Mesendoderm (in vitro differentiated cells): Measurements from ENCODE around the gene CNTRL.

Experiments
- DNase-seq: peaks from one replicate; pipeline ENCODE4 v3.0.0; 2013
- H2AK5ac ChIP-seq: 2 replicates; pipeline ENCODE4 v1.6.1; 2013; ENCODE audit warnings: low read length, inconsistent platforms
- H2BK120ac ChIP-seq: 2 replicates; pipeline ENCODE4 v1.6.1; 2013; ENCODE audit warnings: low read depth, mild to moderate bottlenecking, low read length, moderate library complexity, mixed read lengths
- H2BK15ac ChIP-seq: replicated peaks from 2 replicates; pipeline ENCODE4 v1.6.1; 2013; ENCODE audit warnings: low read depth, mild to moderate bottlenecking, moderate library complexity
- H2BK5ac ChIP-seq: 2 replicates; pipeline ENCODE4 v1.6.1; 2013; ENCODE audit warnings: low read length, inconsistent platforms
- H3K18ac ChIP-seq: 2 replicates; pipeline ENCODE4 v1.6.1; 2013; ENCODE audit warnings: mild to moderate bottlenecking, low read length, mixed read lengths
- H3K23ac ChIP-seq: one replicate; pipeline ENCODE4 v1.6.1; 2013; ENCODE audit warnings: low read length
- H3K27ac ChIP-seq: 2 replicates; pipeline ENCODE4 v1.5.1; 2013; ENCODE audit warnings: low read depth, mild to moderate bottlenecking, inconsistent platforms, low read length, moderate library complexity
- H3K27me3 ChIP-seq: 2 replicates; pipeline ENCODE4 v1.6.1; 2013; ENCODE audit warnings: low read length, control low read depth, mild to moderate bottlenecking, inconsistent platforms; ENCODE audit not compliant: insufficient read depth, poor library complexity
- H3K36me3 ChIP-seq: 2 replicates; pipeline ENCODE4 v1.6.1; 2013; ENCODE audit warnings: low read length, inconsistent platforms; ENCODE audit not compliant: control insufficient read depth, insufficient read depth
- H3K4ac ChIP-seq: one replicate; pipeline ENCODE4 v1.6.1; 2013; ENCODE audit warnings: low read depth, mild to moderate bottlenecking, low read length, moderate library complexity
- H3K4me1 ChIP-seq: 2 replicates; pipeline ENCODE4 v1.6.1; 2013; ENCODE audit warnings: low read depth, low read length, inconsistent platforms; ENCODE audit not compliant: control insufficient read depth
- H3K4me2 ChIP-seq: 2 replicates; pipeline ENCODE4 v1.6.1; 2013; ENCODE audit warnings: low read length
- H3K4me3 ChIP-seq: 2 replicates; pipeline ENCODE4 v1.5.1; 2013; ENCODE audit warnings: mild to moderate bottlenecking, low read length
- H3K56ac ChIP-seq: one replicate; pipeline ENCODE4 v1.6.1; 2013; ENCODE audit warnings: low read length
- H3K79me1 ChIP-seq: 2 replicates; pipeline ENCODE4 v1.6.1; 2013; ENCODE audit warnings: low read length, inconsistent platforms
- H3K79me2 ChIP-seq: 2 replicates; pipeline ENCODE4 v1.6.1; 2013; ENCODE audit warnings: mild to moderate bottlenecking, low read length; ENCODE audit not compliant: control insufficient read depth, insufficient read depth
- H3K9ac ChIP-seq: 2 replicates; pipeline ENCODE4 v1.6.1; 2013; ENCODE audit warnings: low read length, inconsistent platforms
- H4K5ac ChIP-seq: one replicate; pipeline ENCODE4 v1.6.1; 2013; ENCODE audit warnings: low read length
- H4K8ac ChIP-seq: one replicate; pipeline ENCODE4 v1.6.1; 2013; ENCODE audit warnings: low read depth, mild to moderate bottlenecking, control low read depth, low read length, moderate library complexity
- WGBS: extraction: QIAGEN DNeasy Blood & Tissue Kit; methylation state at CpG from one replicate; pipeline ENCODE4 v1.1.7; 2013; ENCODE audit warnings: low lambda C conversion rate, missing lambda C conversion rate; ENCODE audit not compliant: insufficient coverage; ENCODE audit errors: extremely low coverage; 5-methylcytosine and 5-hydroxymethylcytosine counted together

The CNTRL gene

GRCh38 chr9:121196389-121196788 lies 121.6 kb downstream of the CNTRL start:
- no peak overlapping the region for H3K27ac ChIP-seq
- peaks cover 5% of the 10 kb centered on the region for H3K4me1 ChIP-seq
- no peak overlapping the region for H2BK15ac ChIP-seq
- peaks cover 4% of the 10 kb centered on the region for H3K79me1 ChIP-seq
- no peak overlapping the region for H4K8ac ChIP-seq
- no peak overlapping the region for H3K56ac ChIP-seq
- no peak overlapping the region for H3K4ac ChIP-seq
- no peak overlapping the region for H3K9ac ChIP-seq
- no peaks in the 10 kb centered on the region for H3K27me3 ChIP-seq
- no peaks in the 10 kb centered on the region for H3K36me3 ChIP-seq
- DNase-seq, result no peak
- no peak overlapping the region for H3K23ac ChIP-seq
- H3K18ac ChIP-seq, result no peak overlapping the region
- no CpG with 5 or more reads among the region's 4 CpGs for WGBS
- no peak overlapping the region for H4K5ac ChIP-seq
- peaks cover 41% of the 10 kb centered on the region for H3K79me2 ChIP-seq
- H2BK120ac ChIP-seq, result no peak overlapping the region
- no peak overlapping the region for H3K4me3 ChIP-seq
- no peak overlapping the region for H2AK5ac ChIP-seq
- no peak overlapping the region for H2BK5ac ChIP-seq
- no peak overlapping the region for H3K4me2 ChIP-seq

DNA sequence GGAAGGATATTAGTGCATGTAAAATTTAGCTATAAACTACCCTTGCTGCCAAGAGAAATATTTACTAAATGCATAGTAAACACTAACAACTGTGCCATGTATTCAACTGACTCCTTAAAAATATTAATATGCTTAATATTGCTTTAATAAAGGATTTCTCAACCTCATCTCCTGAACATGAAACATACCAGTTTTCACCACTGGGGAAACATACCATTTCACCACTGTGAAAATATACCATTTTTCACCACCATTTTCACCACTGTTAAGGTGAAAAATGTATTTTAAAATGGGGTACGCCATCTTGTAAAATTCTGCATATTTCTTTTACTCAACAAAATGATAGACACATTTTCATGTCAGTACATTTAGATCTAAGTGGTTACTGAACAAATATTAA lies 122.4 kb downstream of the CNTRL start:
- Histone ChIP-seq H2BK5ac (no peak overlapping the region), H3K4me3 (no peak overlapping the region), H3K4ac (no peak overlapping the region), H3K56ac (no peak overlapping the region), H3K9ac (no peak overlapping the region), H4K8ac (no peak overlapping the region), H3K27ac (no peak overlapping the region), H2BK120ac (no peak overlapping the region), H3K79me1 (peaks cover 4% of the 10 kb centered on the region), H3K4me1 (peaks cover 5% of the 10 kb centered on the region), H3K27me3 (no peaks in the 10 kb centered on the region), H2AK5ac (no peak overlapping the region), H3K79me2 (peaks cover 39% of the 10 kb centered on the region), H4K5ac (no peak overlapping the region), H3K36me3 (no peaks in the 10 kb centered on the region), H3K4me2 (no peak overlapping the region), H3K18ac (no peak overlapping the region), H2BK15ac (no peak overlapping the region), H3K23ac (no peak overlapping the region)
- DNase-seq, result no peak
- WGBS, result no CpG with 5 or more reads among the region's 1 CpG

DNA sequence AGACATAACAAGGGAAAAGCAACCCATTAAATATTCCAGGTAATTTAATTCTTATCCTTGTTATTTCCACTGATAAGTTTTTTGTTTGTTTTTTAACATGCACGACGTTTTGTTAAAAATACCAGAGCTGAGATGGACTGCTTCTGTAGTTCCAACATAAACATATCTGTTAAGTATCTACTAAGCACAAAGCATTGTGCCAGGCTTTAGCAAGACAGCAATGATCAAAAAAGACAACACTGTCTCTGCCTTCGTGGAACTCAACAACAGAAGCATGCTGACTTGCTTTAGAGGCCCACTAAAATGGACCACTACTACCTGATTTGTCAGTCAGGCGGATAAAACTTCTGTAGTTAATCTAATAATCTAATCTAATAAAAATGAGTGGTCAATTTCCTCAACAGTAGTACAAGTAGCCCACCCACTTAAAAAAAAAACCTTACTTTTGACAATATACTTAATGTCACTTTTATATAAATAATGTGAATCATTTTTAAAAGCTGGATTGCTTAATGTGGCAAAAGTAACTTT lies 123.8 kb downstream of the CNTRL start:
- Histone ChIP-seq H3K27me3 (no peaks in the 10 kb centered on the region), H3K4me2 (no peak overlapping the region), H3K36me3 (no peaks in the 10 kb centered on the region), H3K23ac (no peak overlapping the region), H3K27ac (no peak overlapping the region), H3K79me1 (peaks cover 4% of the 10 kb centered on the region), H3K56ac (no peak overlapping the region), H4K8ac (no peak overlapping the region), H3K79me2 (peaks cover 38% of the 10 kb centered on the region), H2BK5ac (no peak overlapping the region), H2AK5ac (no peak overlapping the region), H2BK15ac (no peak overlapping the region), H3K9ac (no peak overlapping the region), H3K4me1 (peaks cover 8% of the 10 kb centered on the region), H4K5ac (no peak overlapping the region), H3K4me3 (no peak overlapping the region), H2BK120ac (no peak overlapping the region), H3K18ac (no peak overlapping the region), H3K4ac (no peak overlapping the region)
- no peak for DNase-seq
- no CpG with 5 or more reads among the region's 4 CpGs for WGBS

- WGBS, result no CpG with 5 or more reads among the region's 2 CpGs
- Histone ChIP-seq H2BK5ac (no peak overlapping the region), H3K4me2 (peak overlapping the region; percentile 77), H3K27me3 (no peaks in the 10 kb centered on the region), H3K56ac (no peak overlapping the region), H2BK15ac (no peak overlapping the region), H2AK5ac (no peak overlapping the region), H3K79me2 (peaks cover 33% of the 10 kb centered on the region), H3K4ac (no peak overlapping the region), H3K4me3 (no peak overlapping the region), H4K5ac (no peak overlapping the region), H3K27ac (no peak overlapping the region), H3K79me1 (peaks cover 4% of the 10 kb centered on the region), H3K4me1 (peaks cover 8% of the 10 kb centered on the region), H3K23ac (no peak overlapping the region), H4K8ac (no peak overlapping the region), H3K36me3 (no peaks in the 10 kb centered on the region), H3K18ac (no peak overlapping the region), H3K9ac (peak overlapping the region; percentile 47), H2BK120ac (no peak overlapping the region)
- peak; percentile 31 for DNase-seq
These were observed 125.2 kb downstream of the CNTRL start for GRCh38 chr9:121199921-121200320.

DNA sequence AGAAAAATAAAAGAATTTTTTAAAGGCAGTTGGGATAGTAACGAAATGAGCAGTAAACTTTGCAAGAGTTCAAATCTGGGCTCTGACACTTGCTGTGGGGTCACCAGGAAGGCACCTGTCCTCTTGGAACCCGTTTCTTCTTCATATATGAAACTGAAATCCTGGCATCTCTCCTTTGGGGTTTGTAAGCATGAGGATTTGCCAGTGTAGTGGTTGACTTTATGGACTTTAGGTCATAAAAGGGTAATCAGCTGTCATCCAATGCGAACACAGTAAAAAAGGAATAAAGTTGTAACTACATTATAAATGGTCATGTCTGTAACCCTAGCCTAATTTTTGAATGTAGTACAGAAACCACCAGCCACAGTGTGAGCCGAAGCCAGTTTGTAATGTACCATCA lies 125.6 kb downstream of the CNTRL start:
- Histone ChIP-seq H3K36me3 (no peaks in the 10 kb centered on the region), H4K8ac (no peak overlapping the region), H2AK5ac (no peak overlapping the region), H3K9ac (peak overlapping the region; percentile 94), H3K56ac (peak overlapping the region; percentile 94), H3K4me2 (peak overlapping the region; percentile 77), H2BK120ac (no peak overlapping the region), H3K4me3 (peak overlapping the region; percentile 88), H2BK5ac (no peak overlapping the region), H3K4me1 (peaks cover 8% of the 10 kb centered on the region), H3K27me3 (no peaks in the 10 kb centered on the region), H3K27ac (no peak overlapping the region), H3K79me1 (peaks cover 4% of the 10 kb centered on the region), H3K18ac (no peak overlapping the region), H4K5ac (no peak overlapping the region), H3K4ac (no peak overlapping the region), H3K23ac (no peak overlapping the region), H3K79me2 (peaks cover 32% of the 10 kb centered on the region), H2BK15ac (no peak overlapping the region)
- DNase-seq, result no peak
- no CpG with 5 or more reads among the region's 4 CpGs for whole genome bisulfite sequencing
